ENCODE measurements around the gene HTR4. TPM values are rescaled to one million over a fixed set of nuclear protein-coding genes. Genes with fewer than 3 reads are reported as not detected.

The HTR4 gene
- polyA plus RNA-seq, 1 of the 3 experiments (the other 2 are of a cell fraction): not detected

GRCh38 chr5:148465381-148466235, 188.7 kb downstream of the HTR4 start:
- no peak overlapping the region for H2AFZ ChIP-seq (ENCODE audit: low read depth)
- no peaks in the 10 kb centered on the region for H3K79me2 ChIP-seq (ENCODE audit: insufficient read depth)
- H3K27ac ChIP-seq (ENCODE audit: low read depth in 2 of 2, low read length in 1 of 2): no peak overlapping the region
- H3K36me3 ChIP-seq (replicated peaks in 1 of 2; ENCODE audit: control insufficient read depth in 1 of 2, insufficient read depth in 2 of 2, low read length in 1 of 2): no peaks in the 10 kb centered on the region
- no peak overlapping the region for H3K4me2 ChIP-seq
- H3F3A ChIP-seq (replicated peaks; ENCODE audit: insufficient read depth): peaks cover 14% of the 10 kb centered on the region
- H3K9me2 ChIP-seq: no peaks in the 10 kb centered on the region
- 52% methylated on average over 4 of the region's 4 CpGs for WGBS (ENCODE audit: low lambda C conversion rate)
- TF ChIP-seq FOSL2 (IDR thresholded peaks at IDR 0.05; ENCODE audit: borderline replicate concordance, low read depth): no peak
- TF ChIP-seq IRF3 (IDR thresholded peaks at IDR 0.05; ENCODE audit: low read depth, low read length): no peak
- no peak for TF ChIP-seq ZBTB33 (IDR thresholded peaks at IDR 0.05; ENCODE audit: borderline replicate concordance, low read depth)
- TF ChIP-seq TAF1 (IDR thresholded peaks at IDR 0.05; ENCODE audit: borderline replicate concordance, low read depth, low read length): no peak
- no peak for TF ChIP-seq MAX (IDR thresholded peaks at IDR 0.05; ENCODE audit: low read depth)
- no peak for TF ChIP-seq YY1 (IDR thresholded peaks at IDR 0.05; ENCODE audit: low read depth)
- no peak for TF ChIP-seq GABPA (IDR thresholded peaks at IDR 0.05; ENCODE audit: low read depth)
- H3K9me3 ChIP-seq: no peaks in the 10 kb centered on the region
- DNase-seq: no peak
- no peak overlapping the region for H3K4me3 ChIP-seq (ENCODE audit: low read depth in 2 of 2, low read length in 1 of 2)
- H3K4me1 ChIP-seq (ENCODE audit: control insufficient read depth in 1 of 2, insufficient read depth in 2 of 2, low read depth in 1 of 2, low read length in 1 of 2): peaks cover 0 to 4% of the 10 kb centered on the region in 2 experiments; a peak in 1 of 4 replicates
- ChIA-PET POLR2A (no interaction called here), CTCF (interaction anchor here (1.3 to 3.8 kb wide), 2 partner anchors 22 to 266 kb away, joined by 3 to 26 read pairs; no protein-coding TSS in a partner anchor)
- H4K20me1 ChIP-seq (ENCODE audit: insufficient read depth): no peaks in the 10 kb centered on the region
- no peaks in the 10 kb centered on the region for H3K27me3 ChIP-seq (ENCODE audit: insufficient read depth)
- H3K9ac ChIP-seq: no peak overlapping the region

DNA sequence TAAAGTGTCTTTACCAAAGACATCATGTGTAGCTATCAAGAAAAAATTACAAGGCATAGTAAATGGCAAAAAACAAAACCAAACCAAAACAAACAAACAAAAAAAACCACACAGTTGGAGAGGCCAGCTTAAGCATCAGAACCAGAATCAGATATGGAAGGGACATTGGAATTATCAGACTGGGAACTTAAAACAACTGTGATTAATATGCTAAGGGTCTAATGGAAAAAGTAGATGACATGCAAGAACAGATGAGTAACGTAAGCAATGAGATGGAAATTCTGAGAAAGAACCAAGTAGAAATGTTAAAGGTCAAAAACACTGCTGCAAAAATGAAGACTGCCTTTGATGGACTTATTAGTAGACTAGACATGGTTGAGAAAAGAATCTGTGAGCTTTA, 194.7 kb downstream of the HTR4 start:
- H3K4me2 ChIP-seq: no peak overlapping the region
- H3K79me2 ChIP-seq (ENCODE audit: insufficient read depth): no peaks in the 10 kb centered on the region
- no peaks in the 10 kb centered on the region; a peak in 1 of 4 replicates for H3K4me1 ChIP-seq (ENCODE audit: control insufficient read depth in 1 of 2, insufficient read depth in 2 of 2, low read depth in 1 of 2, low read length in 1 of 2)
- H3K9ac ChIP-seq: no peak overlapping the region
- no peaks in the 10 kb centered on the region for H3K9me3 ChIP-seq
- ChIA-PET POLR2A (no interaction called here), CTCF (interaction anchor here (21.5 kb wide), 1 partner anchor 274 kb away, joined by 704 read pairs; no protein-coding TSS in a partner anchor)
- H3K27ac ChIP-seq (ENCODE audit: low read depth in 2 of 2, low read length in 1 of 2): no peak overlapping the region
- 40% methylated on average over 1 of the region's 1 CpG for WGBS (ENCODE audit: low lambda C conversion rate)
- no peak overlapping the region for H3K4me3 ChIP-seq (ENCODE audit: low read depth in 2 of 2, low read length in 1 of 2)
- H3K36me3 ChIP-seq (replicated peaks in 1 of 2; ENCODE audit: control insufficient read depth in 1 of 2, insufficient read depth in 2 of 2, low read length in 1 of 2): no peaks in the 10 kb centered on the region
- H3F3A ChIP-seq (replicated peaks; ENCODE audit: insufficient read depth): no peaks in the 10 kb centered on the region
- no peak overlapping the region for H2AFZ ChIP-seq (ENCODE audit: low read depth)
- no peak for DNase-seq
- H3K9me2 ChIP-seq: no peaks in the 10 kb centered on the region
- H4K20me1 ChIP-seq (ENCODE audit: insufficient read depth): no peaks in the 10 kb centered on the region
- no peaks in the 10 kb centered on the region for H3K27me3 ChIP-seq (ENCODE audit: insufficient read depth)
- TF ChIP-seq YY1 (IDR thresholded peaks at IDR 0.05; ENCODE audit: low read depth): no peak
- no peak for TF ChIP-seq ZBTB33 (IDR thresholded peaks at IDR 0.05; ENCODE audit: borderline replicate concordance, low read depth)
- no peak for TF ChIP-seq ELF1 (IDR thresholded peaks at IDR 0.05)
- no peak for TF ChIP-seq TCF12 (IDR thresholded peaks at IDR 0.05)
- TF ChIP-seq, protein P1, sequence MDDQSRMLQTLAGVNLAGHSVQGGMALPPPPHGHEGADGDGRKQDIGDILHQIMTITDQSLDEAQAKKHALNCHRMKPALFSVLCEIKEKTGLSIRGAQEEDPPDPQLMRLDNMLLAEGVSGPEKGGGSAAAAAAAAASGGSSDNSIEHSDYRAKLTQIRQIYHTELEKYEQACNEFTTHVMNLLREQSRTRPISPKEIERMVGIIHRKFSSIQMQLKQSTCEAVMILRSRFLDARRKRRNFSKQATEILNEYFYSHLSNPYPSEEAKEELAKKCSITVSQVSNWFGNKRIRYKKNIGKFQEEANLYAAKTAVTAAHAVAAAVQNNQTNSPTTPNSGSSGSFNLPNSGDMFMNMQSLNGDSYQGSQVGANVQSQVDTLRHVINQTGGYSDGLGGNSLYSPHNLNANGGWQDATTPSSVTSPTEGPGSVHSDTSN (IDR thresholded peaks at IDR 0.05): no peak
- TF ChIP-seq FOSL2 (IDR thresholded peaks at IDR 0.05; ENCODE audit: borderline replicate concordance, low read depth): no peak
- TF ChIP-seq RFX5 (IDR thresholded peaks at IDR 0.05; ENCODE audit: low read length): no peak
- TF ChIP-seq, protein P2, sequence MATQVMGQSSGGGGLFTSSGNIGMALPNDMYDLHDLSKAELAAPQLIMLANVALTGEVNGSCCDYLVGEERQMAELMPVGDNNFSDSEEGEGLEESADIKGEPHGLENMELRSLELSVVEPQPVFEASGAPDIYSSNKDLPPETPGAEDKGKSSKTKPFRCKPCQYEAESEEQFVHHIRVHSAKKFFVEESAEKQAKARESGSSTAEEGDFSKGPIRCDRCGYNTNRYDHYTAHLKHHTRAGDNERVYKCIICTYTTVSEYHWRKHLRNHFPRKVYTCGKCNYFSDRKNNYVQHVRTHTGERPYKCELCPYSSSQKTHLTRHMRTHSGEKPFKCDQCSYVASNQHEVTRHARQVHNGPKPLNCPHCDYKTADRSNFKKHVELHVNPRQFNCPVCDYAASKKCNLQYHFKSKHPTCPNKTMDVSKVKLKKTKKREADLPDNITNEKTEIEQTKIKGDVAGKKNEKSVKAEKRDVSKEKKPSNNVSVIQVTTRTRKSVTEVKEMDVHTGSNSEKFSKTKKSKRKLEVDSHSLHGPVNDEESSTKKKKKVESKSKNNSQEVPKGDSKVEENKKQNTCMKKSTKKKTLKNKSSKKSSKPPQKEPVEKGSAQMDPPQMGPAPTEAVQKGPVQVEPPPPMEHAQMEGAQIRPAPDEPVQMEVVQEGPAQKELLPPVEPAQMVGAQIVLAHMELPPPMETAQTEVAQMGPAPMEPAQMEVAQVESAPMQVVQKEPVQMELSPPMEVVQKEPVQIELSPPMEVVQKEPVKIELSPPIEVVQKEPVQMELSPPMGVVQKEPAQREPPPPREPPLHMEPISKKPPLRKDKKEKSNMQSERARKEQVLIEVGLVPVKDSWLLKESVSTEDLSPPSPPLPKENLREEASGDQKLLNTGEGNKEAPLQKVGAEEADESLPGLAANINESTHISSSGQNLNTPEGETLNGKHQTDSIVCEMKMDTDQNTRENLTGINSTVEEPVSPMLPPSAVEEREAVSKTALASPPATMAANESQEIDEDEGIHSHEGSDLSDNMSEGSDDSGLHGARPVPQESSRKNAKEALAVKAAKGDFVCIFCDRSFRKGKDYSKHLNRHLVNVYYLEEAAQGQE (IDR thresholded peaks at IDR 0.05; ENCODE audit: low read depth, low read length): no peak
- no peak for TF ChIP-seq POLR2AphosphoS5 (IDR thresholded peaks at IDR 0.05; ENCODE audit: low read depth, low read length)
- TF ChIP-seq MXI1 (IDR thresholded peaks at IDR 0.05; ENCODE audit: low read depth, low read length): no peak
- TF ChIP-seq RCOR1 (IDR thresholded peaks at IDR 0.05; ENCODE audit: low read length): no peak

Data from SK-N-SH (cell line).